ENCODE data around the gene CEP112.

Gene CEP112

GRCh38 chr17:65618516-65618915 lies 573.4 kb downstream of the CEP112 start:
- no peak for DNase-seq

- DNase-seq = no peak
Observed at GRCh38 chr17:65617496-65617895, 574.4 kb downstream of the CEP112 start.

GRCh38 chr17:65609749-65610148 lies 582.2 kb downstream of the CEP112 start:
- DNase-seq = no peak

GRCh38 chr17:65609286-65609685 lies 582.6 kb downstream of the CEP112 start:
- no peak for DNase-seq

GRCh38 chr17:65604070-65604469 lies 587.9 kb downstream of the CEP112 start:
- no peak for DNase-seq

- no peak for DNase-seq
Observed at GRCh38 chr17:65601881-65602280, 590.1 kb downstream of the CEP112 start.

GRCh38 chr17:65601145-65601544 lies 590.8 kb downstream of the CEP112 start:
- no peak for DNase-seq

- no peak for DNase-seq
Observed at GRCh38 chr17:65600518-65600917, 591.4 kb downstream of the CEP112 start.

- DNase-seq = no peak
Observed at GRCh38 chr17:65599650-65600049, 592.3 kb downstream of the CEP112 start.

GRCh38 chr17:65598746-65599145 lies 593.2 kb downstream of the CEP112 start:
- DNase-seq = no peak

- DNase-seq = no peak
Observed at GRCh38 chr17:65595071-65595656, 596.8 kb downstream of the CEP112 start.

GRCh38 chr17:65593855-65594845 lies 597.8 kb downstream of the CEP112 start:
- DNase-seq = no peak

GRCh38 chr17:65593092-65593854 lies 598.7 kb downstream of the CEP112 start:
- peak; percentile 21 for DNase-seq

- DNase-seq = no peak
Observed at GRCh38 chr17:65592125-65592965, 599.6 kb downstream of the CEP112 start.

- DNase-seq = no peak
Observed at GRCh38 chr17:65589321-65589720, 602.6 kb downstream of the CEP112 start.

GRCh38 chr17:65588181-65588808 lies 603.6 kb downstream of the CEP112 start:
- no peak for DNase-seq

GRCh38 chr17:65587534-65588180 lies 604.3 kb downstream of the CEP112 start:
- DNase-seq = no peak

GRCh38 chr17:65586899-65587298 lies 605.0 kb downstream of the CEP112 start:
- DNase-seq = no peak

Data from activated CD8-positive, alpha-beta memory T cell treated with anti-CD3 and anti-CD28 coated beads, Interleukin-2, amount 50 U/mL, for 4 hours (primary cell).